HFF-Myc (cell line): Measurements from ENCODE around the gene KIAA0513.

Source experiments
- DNase-seq: peaks from one replicate; pipeline ENCODE4 v3.0.0-alpha.2; 2011; ENCODE audit warnings: low read depth; ENCODE audit errors: extremely low read depth
- H3K4me3 ChIP-seq: replicated peaks from 2 replicates; pipeline ENCODE4 v1.5.1; 2011; ENCODE audit warnings: low read depth, mild to moderate bottlenecking, control low read depth, low read length
- TF ChIP-seq, protein P1 (sequence below): IDR thresholded peaks from 2 replicates; pipeline ENCODE4 v1.5.1; 2012; ENCODE audit warnings: mild to moderate bottlenecking, low read depth, low read length, control low read depth; ENCODE audit errors: missing control alignments

The KIAA0513 gene

DNA sequence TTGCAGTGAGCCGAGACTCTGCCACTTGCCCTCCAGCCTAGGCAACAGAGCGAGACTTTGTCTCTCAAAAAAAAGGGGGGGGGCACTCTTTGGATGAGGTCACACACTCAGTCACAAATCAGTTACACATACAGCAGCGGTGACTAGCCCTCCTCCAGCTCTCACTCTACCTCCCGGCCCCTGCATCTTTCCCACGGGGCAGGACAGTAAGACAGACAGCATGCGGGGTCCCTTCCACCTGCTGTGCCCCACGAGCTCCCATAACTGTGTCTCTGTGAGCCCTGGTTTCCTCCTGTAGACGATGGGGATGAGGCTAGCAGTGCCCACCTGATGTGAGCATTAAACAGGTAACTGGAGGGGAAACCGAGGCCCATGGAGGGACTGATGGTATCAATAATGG lies 79.5 kb downstream of the KIAA0513 start:
- no peak for DNase-seq
- TF ChIP-seq, protein P1, sequence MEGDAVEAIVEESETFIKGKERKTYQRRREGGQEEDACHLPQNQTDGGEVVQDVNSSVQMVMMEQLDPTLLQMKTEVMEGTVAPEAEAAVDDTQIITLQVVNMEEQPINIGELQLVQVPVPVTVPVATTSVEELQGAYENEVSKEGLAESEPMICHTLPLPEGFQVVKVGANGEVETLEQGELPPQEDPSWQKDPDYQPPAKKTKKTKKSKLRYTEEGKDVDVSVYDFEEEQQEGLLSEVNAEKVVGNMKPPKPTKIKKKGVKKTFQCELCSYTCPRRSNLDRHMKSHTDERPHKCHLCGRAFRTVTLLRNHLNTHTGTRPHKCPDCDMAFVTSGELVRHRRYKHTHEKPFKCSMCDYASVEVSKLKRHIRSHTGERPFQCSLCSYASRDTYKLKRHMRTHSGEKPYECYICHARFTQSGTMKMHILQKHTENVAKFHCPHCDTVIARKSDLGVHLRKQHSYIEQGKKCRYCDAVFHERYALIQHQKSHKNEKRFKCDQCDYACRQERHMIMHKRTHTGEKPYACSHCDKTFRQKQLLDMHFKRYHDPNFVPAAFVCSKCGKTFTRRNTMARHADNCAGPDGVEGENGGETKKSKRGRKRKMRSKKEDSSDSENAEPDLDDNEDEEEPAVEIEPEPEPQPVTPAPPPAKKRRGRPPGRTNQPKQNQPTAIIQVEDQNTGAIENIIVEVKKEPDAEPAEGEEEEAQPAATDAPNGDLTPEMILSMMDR = no peak
- H3K4me3 ChIP-seq = no peak overlapping the region

DNA sequence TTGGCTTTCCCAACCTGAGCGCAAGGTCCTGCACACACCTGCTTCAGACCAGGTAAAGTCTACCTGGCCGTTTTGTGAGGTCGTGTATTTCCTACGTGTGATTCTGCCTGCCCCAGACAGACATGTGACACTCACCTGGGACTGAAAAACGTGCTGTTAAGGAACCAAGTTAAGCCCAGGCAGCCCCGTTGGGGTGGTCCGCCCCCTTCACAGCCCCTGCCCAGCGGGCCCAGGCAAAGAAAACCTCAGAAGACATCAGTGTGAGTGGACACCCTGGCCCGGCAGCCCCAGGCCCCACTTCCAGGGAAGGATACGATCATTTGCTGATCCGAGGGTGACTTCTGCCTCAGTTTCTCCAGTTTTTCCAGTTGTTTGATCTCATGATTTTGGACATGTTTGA lies 79.9 kb downstream of the KIAA0513 start:
- TF ChIP-seq, protein P1 = no peak
- no peak for DNase-seq
- no peak overlapping the region for H3K4me3 ChIP-seq

DNA sequence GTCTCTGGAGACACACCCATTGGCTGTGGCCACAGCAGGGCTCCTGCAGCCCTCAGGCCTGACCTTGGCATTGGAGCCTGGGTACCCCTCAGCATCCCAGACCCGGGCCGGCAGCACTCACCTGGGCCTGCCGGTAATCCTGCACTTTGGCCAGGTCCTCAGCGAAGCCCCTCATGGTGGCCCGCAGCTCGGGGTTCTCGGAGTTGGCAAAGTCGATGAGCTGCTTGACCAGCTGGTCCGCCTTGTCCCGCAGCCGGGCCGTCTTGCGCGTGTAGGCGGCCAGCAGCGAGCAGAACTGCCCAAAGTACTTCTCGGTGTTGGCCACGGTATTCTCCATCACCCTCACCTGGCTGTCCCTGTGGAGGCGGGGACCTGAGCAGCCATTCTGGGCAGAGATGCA lies 82.5 kb downstream of the KIAA0513 start:
- no peak for DNase-seq
- no peak overlapping the region for H3K4me3 ChIP-seq
- TF ChIP-seq, protein P1 = no peak

DNA sequence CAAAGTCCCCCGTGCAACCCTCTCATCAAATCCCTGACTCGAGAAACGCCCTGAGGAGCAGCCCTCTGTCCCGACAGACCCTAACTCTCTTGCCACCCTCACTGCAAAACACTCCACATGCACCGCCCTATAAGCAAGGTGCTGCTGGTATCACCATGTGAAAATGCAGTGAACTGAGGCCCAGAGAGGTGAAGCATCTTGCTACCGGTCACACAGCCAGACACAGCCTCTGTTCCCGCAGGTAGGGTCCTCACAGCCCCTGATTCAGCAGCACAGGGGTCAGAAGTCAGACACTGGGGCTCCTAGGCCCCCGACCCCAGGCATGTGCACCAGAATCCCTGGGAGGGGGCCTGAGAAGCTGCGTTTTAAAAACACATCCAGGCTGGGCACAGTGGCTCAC lies 83.6 kb downstream of the KIAA0513 start:
- H3K4me3 ChIP-seq = no peak overlapping the region
- TF ChIP-seq, protein P1 = no peak
- DNase-seq = no peak

DNA sequence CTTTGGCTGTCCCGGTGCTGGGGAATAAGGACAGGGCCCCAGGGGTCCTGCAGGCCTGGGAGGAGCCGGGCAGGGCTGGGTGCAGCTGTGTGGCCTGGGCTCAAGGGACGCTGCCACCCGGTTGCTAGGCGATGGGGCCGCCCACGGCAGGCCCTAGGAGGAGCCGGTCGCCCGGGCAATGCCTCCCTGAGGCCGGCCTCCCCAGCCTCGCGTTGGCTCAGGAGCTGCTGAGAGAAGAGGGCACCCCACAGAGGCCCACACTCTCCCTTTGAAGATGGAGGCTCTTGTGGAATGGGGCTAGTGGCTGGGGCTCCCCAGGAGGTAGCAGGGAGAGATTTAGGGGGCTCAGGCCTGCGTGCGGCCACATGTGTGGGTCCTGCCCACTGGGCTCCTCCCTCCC lies 84.8 kb downstream of the KIAA0513 start, which contains the start of gene CIBAR2:
Gene CIBAR2 (minus strand): TSS at position 109 of the 400 bp plus-strand sequence. CDS start 120 bp downstream, outside the sequence.
- DNase-seq = no peak
- H3K4me3 ChIP-seq = no peak within 1 kb of the TSS
- TF ChIP-seq, protein P1 = no peak

DNA sequence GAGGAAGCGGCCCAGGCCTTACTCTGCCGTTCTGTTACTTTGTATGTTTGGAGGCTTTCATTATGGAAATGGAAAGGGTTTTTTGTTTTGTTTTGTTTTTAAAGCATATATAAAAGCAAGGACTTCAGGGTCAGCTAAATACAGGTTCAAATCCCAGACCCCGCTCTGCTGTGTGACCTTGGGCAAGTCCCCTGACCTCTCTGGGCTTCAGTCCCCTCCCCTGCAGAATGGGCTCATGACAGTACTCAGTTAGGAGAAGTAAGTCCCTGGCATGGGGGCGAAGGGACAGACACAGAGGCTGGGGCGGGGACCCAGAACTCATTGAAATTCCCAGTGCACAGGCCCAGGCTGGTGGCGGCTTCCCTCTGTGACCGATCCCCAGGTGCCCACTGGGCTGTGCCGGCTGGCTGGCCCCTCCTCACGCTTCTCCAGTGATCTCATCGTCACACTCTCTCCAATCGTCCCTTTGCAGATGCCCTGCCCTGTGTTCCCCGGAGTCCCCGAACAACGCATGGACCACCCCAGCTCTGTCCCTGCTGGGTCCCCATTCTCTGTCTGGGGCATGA lies 85.7 kb downstream of the KIAA0513 start:
- TF ChIP-seq, protein P1 = no peak
- DNase-seq = no peak

DNA sequence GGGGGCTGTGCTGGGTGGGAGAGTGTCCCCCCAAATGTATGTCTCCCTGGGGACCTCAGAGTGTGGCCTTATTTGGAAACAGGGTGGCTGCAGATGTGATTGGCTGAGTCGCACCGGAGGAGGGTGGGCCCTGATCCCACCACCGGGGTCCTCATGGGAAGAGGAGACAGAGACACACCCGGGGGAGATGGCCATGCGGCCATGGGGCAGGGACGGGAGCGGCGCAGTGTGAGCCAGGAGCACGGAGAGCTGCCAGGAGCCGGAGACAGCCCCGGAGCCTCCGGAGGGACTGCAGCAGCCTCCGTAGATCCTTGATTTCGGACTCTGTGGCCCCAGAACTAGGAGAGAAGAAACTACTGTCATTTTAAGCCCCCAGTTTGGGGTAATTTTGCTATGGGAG lies 86.3 kb downstream of the KIAA0513 start:
- DNase-seq = no peak
- TF ChIP-seq, protein P1 = no peak
- no peak overlapping the region for H3K4me3 ChIP-seq

More for the DNA sequence above, 85.7 kb downstream of the KIAA0513 start:
- H3K4me3 ChIP-seq = no peak overlapping the region
